Measurements from ENCODE around the gene DGAT2. TPM values are rescaled to one million over a fixed set of nuclear protein-coding genes. Genes with fewer than 3 reads are reported as not detected.
"Not testable (repeated sequence)": the region's sequence is repeated elsewhere in the genome, so short reads cannot be mapped to it uniquely, and the experiment has no call there.

DGAT2 gene
- total RNA-seq, 2 donors from 2014 or later, result 2.3 to 3.4 TPM

GRCh38 chr11:75743711-75744563 is 24.6 kb upstream of the DGAT2 start:
- H3K4me3 ChIP-seq, result no peak overlapping the region
- H3K36me3 ChIP-seq, result no peaks in the 10 kb centered on the region
- ATAC-seq (ENCODE audit: insufficient number of reproducible peaks, low FRiP score, low read depth), result no peak
- H3K9me3 ChIP-seq, result no peaks in the 10 kb centered on the region
- no peak for DNase-seq (ENCODE audit: low spot score)
- no peak for TF ChIP-seq CTCF (IDR thresholded peaks at IDR 0.05)
- no peaks in the 10 kb centered on the region for H3K27me3 ChIP-seq (replicated peaks; ENCODE audit: insufficient read depth)
- no peaks in the 10 kb centered on the region for H3K4me1 ChIP-seq (ENCODE audit: control insufficient read depth in 1 of 2, low read depth in 2 of 2)
- no peak overlapping the region for H3K27ac ChIP-seq

DNA sequence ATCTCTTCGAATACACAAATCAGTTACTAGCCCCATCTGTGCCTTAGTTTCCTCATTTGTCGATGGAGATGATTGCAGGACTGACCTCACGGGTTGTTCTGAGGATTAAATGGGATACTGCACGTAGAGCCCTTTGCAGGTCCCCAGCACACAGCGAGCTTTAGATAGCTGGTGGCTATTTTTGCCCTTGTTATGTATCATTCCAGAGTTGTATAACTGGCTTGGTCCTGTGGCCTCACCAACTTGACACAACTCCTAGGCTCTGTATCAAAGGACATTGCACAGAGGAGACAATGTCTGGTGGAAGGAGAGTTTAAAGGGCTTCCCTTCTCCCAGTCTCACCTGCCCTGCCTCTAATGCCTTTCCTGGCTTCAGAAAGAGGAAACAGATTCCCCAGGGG is 22.8 kb upstream of the DGAT2 start:
- no peak for TF ChIP-seq CTCF (IDR thresholded peaks at IDR 0.05)
- ATAC-seq (ENCODE audit: insufficient number of reproducible peaks, low FRiP score, low read depth) (no peak), DNase-seq (ENCODE audit: low spot score) (no peak)

DNA sequence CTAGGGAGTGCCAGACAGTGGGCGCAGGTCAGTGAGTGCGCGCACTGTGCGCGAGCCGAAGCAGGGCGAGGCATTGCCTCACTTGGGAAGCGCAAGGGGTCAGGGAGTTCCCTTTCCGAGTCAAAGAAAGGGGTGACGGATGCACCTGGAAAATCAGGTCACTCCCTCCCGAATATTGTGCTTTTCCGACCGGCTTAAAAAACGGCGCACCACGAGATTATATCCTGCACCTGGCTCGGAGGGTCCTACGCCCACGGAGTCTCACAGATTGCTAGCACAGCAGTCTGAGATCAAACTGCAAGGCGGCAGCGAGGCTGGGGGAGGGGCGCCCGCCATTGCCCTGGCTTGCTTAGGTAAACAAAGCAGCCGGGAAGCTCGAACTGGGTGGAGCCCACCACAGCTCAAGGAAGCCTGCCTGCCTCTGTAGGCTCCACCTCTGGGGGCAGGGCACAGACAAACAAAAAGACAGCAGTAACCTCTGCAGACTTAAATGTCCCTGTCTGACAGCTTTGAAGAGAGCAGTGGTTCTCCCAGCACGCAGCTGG is 19.8 kb upstream of the DGAT2 start:
- not testable (repeated sequence) for H3K4me1 ChIP-seq (ENCODE audit: control insufficient read depth in 1 of 2, low read depth in 2 of 2); DNase-seq (ENCODE audit: low spot score); H3K4me3 ChIP-seq; H3K36me3 ChIP-seq; ATAC-seq (ENCODE audit: insufficient number of reproducible peaks, low FRiP score, low read depth); H3K9me3 ChIP-seq; H3K27ac ChIP-seq; H3K27me3 ChIP-seq (replicated peaks; ENCODE audit: insufficient read depth)

More for the DNA sequence above, 22.8 kb upstream of the DGAT2 start:
- no peaks in the 10 kb centered on the region for H3K36me3 ChIP-seq
- H3K4me1 ChIP-seq (ENCODE audit: control insufficient read depth in 1 of 2, low read depth in 2 of 2), result no peaks in the 10 kb centered on the region
- no peak overlapping the region for H3K27ac ChIP-seq
- no peak overlapping the region for H3K4me3 ChIP-seq
- H3K27me3 ChIP-seq (replicated peaks; ENCODE audit: insufficient read depth), result no peaks in the 10 kb centered on the region
- no peaks in the 10 kb centered on the region for H3K9me3 ChIP-seq

- DNase-seq (ENCODE audit: low spot score), result not testable (repeated sequence)
These were observed 13.6 kb upstream of the DGAT2 start for GRCh38 chr11:75754933-75755332.

DNA sequence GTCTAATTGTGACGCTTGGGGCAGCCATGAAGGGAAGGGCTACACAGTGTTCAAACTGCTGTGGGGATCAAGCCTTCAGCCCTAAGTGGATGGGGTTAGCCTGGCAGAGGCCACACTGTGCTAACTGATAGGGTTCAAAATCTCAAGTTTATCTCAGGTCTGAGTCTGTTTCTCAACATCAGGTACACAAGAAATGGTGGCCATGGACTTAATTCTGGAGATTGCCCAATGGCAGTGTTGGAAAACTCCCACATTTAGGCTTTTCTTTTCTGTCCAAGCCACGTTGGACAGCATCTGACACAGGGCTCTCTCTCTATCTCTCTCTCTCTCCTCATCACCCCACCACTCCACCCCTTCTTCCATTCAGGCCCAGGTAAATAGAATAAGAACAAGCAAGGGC is 10.9 kb upstream of the DGAT2 start:
- no peak for ATAC-seq (ENCODE audit: insufficient number of reproducible peaks, low FRiP score, low read depth)
- TF ChIP-seq CTCF (IDR thresholded peaks at IDR 0.05), result no peak
- H3K27me3 ChIP-seq (replicated peaks; ENCODE audit: insufficient read depth), result no peaks in the 10 kb centered on the region
- no peak overlapping the region for H3K27ac ChIP-seq
- no peaks in the 10 kb centered on the region for H3K36me3 ChIP-seq
- H3K4me1 ChIP-seq (ENCODE audit: control insufficient read depth in 1 of 2, low read depth in 2 of 2), result no peaks in the 10 kb centered on the region
- no peak overlapping the region for H3K4me3 ChIP-seq
- no peaks in the 10 kb centered on the region for H3K9me3 ChIP-seq
- DNase-seq (ENCODE audit: low spot score), result no peak

More at GRCh38 chr11:75754933-75755332, 13.6 kb upstream of the DGAT2 start:
- ATAC-seq (ENCODE audit: insufficient number of reproducible peaks, low FRiP score, low read depth); H3K27me3 ChIP-seq (replicated peaks; ENCODE audit: insufficient read depth); H3K36me3 ChIP-seq; H3K27ac ChIP-seq; H3K4me1 ChIP-seq (ENCODE audit: control insufficient read depth in 1 of 2, low read depth in 2 of 2); H3K4me3 ChIP-seq; H3K9me3 ChIP-seq: not testable (repeated sequence)

GRCh38 chr11:75759832-75760231 is 8.7 kb upstream of the DGAT2 start:
- ATAC-seq (ENCODE audit: insufficient number of reproducible peaks, low FRiP score, low read depth), result no peak

More at GRCh38 chr11:75759832-75760231, 8.7 kb upstream of the DGAT2 start:
- H3K9me3 ChIP-seq, result no peaks in the 10 kb centered on the region
- TF ChIP-seq CTCF (IDR thresholded peaks at IDR 0.05), result no peak
- DNase-seq (ENCODE audit: low spot score), result no peak
- H3K4me1 ChIP-seq (ENCODE audit: control insufficient read depth in 1 of 2, low read depth in 2 of 2), result no peaks in the 10 kb centered on the region
- no peaks in the 10 kb centered on the region for H3K27me3 ChIP-seq (replicated peaks; ENCODE audit: insufficient read depth)
- no peak overlapping the region for H3K4me3 ChIP-seq
- no peaks in the 10 kb centered on the region for H3K36me3 ChIP-seq
- H3K27ac ChIP-seq, result no peak overlapping the region
